Stimulated activated CD4-positive, alpha-beta T cell treated with anti-CD3 and anti-CD28 coated beads, Interleukin-15, amount 100 ng/mL, for 1 hour (primary cell): ENCODE results near the gene ADA.
A peak's percentile ranks its signal among the peaks of the same experiment; 100 is the strongest.

Experiments
- DNase-seq, 2 donors: peaks; one replicate each; pipeline ENCODE4 v3.0.0-alpha.2; 2020; ENCODE audit warnings: low read depth in 1 of 2, low spot score in 1 of 2

The ADA gene

GRCh38 chr20:44646023-44646640 lies 5.4 kb downstream of the ADA start:
- DNase-seq = no peak

DNA sequence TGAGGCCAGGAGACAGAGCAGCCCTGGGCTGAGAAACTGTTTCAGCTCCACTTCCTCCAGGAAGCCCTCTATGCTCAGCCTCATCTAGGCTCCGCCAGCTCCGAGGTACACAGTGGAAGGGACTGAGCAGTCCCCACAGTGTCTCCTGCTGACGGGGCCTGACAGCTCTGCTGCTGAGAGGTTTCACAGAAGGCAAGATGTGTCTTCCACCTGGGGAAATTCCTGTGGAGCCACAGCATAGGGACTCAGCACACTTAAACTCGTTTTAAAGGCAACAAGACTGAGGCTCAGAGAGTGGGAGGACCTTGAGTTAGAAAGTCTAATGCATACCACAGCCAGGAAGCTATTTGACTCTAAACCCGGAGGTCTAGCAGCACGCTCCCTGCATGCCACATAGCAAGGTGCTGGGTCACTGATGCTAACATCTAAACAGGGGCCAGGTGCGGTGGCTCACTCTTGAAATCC lies 6.8 kb downstream of the ADA start:
- DNase-seq = no peak

- DNase-seq = no peak
Measured at GRCh38 chr20:44644230-44644617, 7.3 kb downstream of the ADA start.

GRCh38 chr20:44643596-44644229 lies 7.8 kb downstream of the ADA start:
- DNase-seq = peak in 1 of 2 donors; percentile 5

DNA sequence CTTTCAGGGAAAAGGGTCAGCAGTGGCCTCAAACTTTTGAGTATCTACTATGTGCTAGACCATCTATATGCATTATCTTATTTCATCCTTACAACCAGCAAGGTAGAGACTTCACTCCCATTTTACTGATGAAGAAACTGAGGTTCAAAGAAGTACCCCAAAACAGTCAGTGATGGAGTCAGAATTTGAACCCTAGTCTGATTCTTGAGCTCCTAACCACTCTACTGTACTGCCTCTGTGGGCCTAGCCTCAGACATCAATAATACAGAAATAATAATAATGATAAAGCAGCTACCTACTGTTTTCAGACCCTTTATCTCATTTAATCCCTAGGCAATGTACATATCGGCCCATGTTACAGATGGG lies 8.4 kb downstream of the ADA start:
- DNase-seq = no peak

DNA sequence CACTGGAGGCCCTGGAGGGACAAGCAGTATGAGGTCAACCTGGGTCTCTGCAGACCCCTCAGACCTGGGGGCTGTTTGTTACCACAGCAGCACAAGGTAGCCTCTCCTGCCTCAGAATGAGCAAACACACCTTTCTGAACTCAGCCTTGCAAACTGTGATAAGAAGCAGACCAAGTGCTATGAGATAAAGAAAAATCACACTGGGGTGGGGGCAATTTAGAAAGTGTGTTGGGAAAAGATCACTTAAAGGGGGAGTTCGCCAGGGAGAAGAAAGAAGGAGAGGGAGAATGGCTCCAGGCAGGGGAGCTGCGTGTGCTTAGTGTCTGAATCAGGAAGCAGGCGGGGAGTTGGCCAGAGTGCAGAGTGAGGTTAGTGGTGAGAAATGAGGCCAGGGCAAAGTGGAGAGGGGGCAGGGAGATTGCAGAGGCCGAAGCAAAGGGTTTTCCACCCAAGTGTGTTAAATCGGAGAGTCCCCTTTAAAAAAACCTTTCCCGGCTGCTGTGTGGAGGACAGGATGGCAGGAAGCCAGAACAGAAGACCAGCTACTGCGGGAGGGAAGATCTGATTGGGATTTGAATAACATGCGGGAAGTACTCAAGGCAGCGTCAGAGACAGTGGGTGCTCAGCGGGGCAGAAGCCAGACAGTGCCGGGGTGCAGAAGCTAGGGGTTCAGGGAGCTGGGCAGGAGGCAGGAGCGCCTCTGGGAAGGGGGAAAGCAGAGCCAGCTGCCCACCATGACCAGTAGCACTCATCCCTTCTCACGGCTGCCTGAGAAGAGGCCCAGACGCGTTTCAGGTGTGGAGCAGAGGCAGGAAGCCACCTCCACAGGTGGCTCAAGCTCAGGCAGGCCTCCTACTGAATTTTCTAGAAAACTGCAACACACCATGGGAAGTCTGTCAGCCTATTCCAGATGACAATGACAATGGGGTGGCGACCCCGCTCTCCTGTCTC lies 9.0 kb downstream of the ADA start:
- peak in 1 of 2 donors; percentile 6 for DNase-seq

- no peak for DNase-seq
Measured at GRCh38 chr20:44641325-44641724, 10.2 kb downstream of the ADA start.

DNA sequence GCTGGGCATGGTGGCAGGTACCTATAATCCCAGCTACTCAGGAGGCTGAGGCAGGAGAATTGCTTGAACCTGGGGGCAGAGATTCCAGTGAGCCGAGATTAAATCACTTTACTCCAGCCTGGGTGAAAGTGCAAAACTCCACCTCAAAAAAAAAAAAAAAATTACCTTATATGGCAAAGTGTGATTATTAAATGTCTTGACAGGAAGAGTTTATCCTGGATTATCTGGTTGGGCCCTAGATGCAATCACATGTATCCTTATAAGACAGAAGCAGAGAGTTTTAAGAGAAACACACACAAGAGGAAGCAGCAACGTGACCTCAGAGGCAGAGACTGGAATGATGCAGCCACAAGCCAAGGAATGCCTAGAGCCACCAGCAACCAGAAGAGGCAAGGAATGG lies 11.0 kb downstream of the ADA start:
- no peak for DNase-seq

DNA sequence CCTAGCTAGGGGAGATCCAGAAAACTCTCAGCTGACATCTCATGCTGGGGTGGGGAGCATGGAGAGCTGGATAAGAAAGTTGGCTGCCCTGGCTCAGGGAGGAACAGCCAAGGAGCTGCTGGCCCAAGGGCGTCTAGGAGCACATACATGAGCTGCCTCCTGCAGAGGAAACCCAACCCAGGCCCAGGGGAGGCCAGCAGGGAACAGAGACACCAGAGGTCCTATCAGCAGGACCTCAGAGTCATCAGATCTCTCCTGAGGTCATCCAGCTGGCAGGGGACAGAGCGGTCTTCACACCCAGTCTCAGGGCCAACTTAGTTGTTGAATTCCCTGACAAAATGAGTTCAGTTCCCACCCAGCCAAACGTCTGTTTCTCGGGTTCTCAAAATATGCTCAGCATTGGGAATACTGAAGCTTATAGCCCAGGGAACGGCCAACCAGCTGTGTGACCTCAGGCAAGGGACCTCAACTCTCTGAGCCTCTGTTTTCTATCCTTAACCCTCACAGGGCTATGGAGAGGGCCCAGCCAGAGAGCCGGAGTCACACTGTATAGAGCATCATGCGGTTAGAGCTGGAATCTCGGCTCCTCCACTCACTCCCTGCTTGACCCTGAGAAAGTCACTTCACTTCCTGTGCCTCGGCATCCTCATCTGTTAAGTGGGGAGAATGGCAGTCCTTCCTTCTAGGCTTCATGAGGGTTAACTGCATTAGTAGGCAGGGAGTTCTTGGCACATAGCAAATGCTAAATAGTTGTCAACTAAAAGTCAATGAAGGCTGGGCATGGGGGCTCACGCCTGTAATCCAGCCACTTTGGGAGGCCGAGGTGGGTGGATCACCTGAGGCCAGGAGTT lies 13.8 kb downstream of the ADA start:
- DNase-seq = no peak

- DNase-seq = no peak
Measured at GRCh38 chr20:44637042-44637441, 14.5 kb downstream of the ADA start.

- DNase-seq = no peak
Measured at GRCh38 chr20:44635877-44636276, 15.6 kb downstream of the ADA start.

- DNase-seq = no peak
Measured at GRCh38 chr20:44633872-44634600, 17.5 kb downstream of the ADA start.

DNA sequence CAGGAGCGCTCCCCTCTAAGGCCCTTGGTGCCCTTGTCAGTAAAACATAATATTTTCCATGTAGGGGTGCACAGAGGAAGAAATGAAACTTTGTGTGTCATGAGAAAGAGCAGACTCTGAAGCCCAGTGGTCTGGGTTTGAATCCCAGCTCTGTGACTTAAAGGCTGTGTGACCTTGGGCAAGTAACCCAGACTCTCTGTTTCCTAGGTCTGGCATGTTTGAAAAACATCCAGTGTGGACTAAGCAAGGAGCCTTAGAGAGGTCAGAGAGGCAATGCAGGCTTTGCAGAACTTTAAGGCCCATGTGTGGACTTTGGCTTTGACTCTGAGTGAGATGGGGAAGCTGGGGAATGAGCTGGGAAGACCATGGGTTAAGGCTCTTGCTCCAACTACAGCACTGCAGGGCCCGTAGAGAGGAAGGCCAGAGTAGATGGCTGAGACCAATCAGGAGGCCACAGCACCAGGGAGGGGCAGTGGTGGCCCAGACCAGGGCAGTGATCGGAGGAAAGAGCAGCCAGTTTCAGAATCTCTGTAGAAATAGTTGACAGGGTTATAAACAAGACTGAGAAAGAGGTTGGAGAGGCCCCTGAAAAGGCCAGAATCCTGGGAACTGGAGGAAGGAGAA lies 18.2 kb downstream of the ADA start:
- DNase-seq = no peak

GRCh38 chr20:44632103-44632752 lies 19.3 kb downstream of the ADA start:
- DNase-seq = no peak

GRCh38 chr20:44630297-44630696 lies 21.2 kb downstream of the ADA start:
- DNase-seq = no peak

GRCh38 chr20:44629542-44629941 lies 22.0 kb downstream of the ADA start:
- DNase-seq = no peak

DNA sequence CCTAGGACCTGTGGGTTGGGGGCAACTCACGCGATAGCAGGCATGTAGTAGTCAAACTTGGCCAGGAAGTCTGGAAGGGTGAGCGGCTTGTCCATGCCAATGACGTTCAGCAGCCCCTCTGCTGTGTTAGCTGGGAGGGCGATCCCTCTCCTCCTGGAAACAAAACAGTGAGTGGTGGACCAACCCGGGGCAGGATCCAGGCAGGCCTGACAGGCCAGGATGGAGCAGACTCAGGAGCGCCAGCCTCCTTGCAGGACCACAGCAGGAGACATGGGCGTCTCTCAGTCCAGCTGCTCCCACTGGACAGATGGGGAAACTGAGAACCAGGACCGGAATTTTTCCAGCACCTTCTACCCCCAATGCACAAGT lies 22.5 kb downstream of the ADA start:
- no peak for DNase-seq

- DNase-seq = no peak
Measured at GRCh38 chr20:44627364-44628010, 24.0 kb downstream of the ADA start.

GRCh38 chr20:44626278-44626677 lies 25.2 kb downstream of the ADA start:
- no peak for DNase-seq
